ENCODE measurements around the gene CLSTN2.

GRCh38 chr3:140576449-140576848 lies 641.5 kb downstream of the CLSTN2 start:
- TF ChIP-seq CTCF (IDR thresholded peaks at IDR 0.05) (no peak), POLR2A (IDR thresholded peaks at IDR 0.05) (no peak)
